ENCODE measurements around the gene PLXNB1.
"Not testable (repeated sequence)": the region's sequence is repeated elsewhere in the genome, so short reads cannot be mapped to it uniquely, and the experiment has no call there.

PLXNB1 gene, protein sequence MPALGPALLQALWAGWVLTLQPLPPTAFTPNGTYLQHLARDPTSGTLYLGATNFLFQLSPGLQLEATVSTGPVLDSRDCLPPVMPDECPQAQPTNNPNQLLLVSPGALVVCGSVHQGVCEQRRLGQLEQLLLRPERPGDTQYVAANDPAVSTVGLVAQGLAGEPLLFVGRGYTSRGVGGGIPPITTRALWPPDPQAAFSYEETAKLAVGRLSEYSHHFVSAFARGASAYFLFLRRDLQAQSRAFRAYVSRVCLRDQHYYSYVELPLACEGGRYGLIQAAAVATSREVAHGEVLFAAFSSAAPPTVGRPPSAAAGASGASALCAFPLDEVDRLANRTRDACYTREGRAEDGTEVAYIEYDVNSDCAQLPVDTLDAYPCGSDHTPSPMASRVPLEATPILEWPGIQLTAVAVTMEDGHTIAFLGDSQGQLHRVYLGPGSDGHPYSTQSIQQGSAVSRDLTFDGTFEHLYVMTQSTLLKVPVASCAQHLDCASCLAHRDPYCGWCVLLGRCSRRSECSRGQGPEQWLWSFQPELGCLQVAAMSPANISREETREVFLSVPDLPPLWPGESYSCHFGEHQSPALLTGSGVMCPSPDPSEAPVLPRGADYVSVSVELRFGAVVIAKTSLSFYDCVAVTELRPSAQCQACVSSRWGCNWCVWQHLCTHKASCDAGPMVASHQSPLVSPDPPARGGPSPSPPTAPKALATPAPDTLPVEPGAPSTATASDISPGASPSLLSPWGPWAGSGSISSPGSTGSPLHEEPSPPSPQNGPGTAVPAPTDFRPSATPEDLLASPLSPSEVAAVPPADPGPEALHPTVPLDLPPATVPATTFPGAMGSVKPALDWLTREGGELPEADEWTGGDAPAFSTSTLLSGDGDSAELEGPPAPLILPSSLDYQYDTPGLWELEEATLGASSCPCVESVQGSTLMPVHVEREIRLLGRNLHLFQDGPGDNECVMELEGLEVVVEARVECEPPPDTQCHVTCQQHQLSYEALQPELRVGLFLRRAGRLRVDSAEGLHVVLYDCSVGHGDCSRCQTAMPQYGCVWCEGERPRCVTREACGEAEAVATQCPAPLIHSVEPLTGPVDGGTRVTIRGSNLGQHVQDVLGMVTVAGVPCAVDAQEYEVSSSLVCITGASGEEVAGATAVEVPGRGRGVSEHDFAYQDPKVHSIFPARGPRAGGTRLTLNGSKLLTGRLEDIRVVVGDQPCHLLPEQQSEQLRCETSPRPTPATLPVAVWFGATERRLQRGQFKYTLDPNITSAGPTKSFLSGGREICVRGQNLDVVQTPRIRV (N-terminal part only)

DNA sequence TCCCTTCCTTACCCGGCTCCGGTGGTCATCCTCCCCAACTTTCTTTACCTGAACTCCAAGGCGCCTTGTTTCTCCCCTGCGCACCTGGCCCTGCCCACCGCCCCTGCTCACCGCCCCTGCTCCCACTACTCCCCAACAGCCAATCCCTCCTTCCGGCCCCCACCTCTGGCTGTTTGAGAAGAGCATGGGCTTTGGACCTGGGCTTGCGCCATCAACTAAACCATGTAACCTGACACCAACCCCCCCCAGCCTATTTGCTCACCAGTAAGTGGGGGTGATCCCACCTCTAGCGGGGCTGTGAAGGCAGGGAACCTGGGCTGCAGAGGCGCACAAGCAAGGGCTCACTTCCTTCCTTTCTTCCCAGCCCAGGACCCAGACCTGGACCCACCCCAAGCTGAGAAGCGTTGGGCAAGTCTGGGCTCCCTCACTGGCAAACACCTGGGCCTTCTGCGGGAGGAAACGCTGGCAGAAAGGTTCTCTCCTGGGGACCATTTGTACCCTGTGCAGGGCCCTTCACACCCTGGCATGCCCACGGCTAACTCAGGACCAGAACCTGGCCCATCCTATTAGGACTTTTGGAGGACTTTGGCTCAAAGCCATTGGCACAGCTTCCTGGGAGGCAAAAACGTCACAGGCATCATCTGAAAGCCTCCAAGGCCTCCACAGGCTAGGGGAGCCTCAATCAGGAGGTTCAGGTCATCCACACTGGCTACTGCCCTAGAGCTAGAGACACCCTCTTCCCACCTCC, at the start of gene PLXNB1:
TSS of gene PLXNB1 (minus strand) at position 127 of the 748 bp plus-strand sequence. CDS start 5,475 bp downstream, outside the sequence.
- peak; percentile 85 for DNase-seq

DNA sequence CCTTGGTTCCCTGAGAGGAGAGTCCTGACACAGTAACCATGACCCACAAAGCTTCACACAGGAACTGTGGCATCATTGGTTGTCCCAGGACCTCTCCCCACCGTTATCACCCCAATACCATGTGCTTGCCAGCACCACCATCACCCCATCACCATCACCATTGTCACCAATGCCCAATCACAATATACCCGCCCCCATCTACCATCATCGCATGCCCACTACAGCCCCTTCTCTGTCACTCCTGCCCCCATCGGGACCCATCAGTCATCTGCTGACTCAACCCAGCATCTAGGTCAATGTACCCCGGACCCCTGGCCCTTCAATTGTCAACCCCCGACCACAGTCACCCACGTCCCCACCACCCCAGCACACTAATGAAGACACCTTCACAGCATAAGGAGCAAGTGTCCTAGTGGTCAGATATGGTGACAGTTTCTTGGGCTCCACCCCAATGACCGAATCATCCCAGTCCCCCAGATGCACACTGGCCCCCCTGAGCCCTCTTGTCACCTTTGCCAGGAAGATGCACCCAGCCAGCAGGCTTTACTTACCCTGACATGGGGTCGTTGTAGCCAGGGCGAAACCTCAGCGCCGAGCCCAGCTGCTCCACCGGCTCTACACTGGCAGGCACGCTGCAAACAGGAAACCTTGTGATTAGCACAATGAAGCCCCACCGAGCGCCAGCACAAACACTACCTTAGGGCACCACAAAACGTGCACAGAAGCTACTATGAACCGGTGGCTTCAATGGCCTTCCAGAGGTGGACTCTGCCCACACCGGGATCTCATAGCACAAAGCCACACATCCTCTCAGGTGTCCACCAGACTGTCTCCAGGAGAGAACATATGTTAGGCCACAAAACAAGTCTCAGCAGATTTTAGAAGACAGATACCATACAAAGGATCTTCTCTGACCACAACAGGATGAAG, 49.0 kb upstream of the PLXNB1 start:
- DNase-seq = no peak

GRCh38 chr3:48477959-48478520, 48.2 kb upstream of the PLXNB1 start:
- no peak for DNase-seq

- no peak for DNase-seq
Observed at GRCh38 chr3:48476426-48477053, 46.7 kb upstream of the PLXNB1 start.

- peak; percentile 54 for DNase-seq
Observed at GRCh38 chr3:48475188-48475587, 45.3 kb upstream of the PLXNB1 start.

DNA sequence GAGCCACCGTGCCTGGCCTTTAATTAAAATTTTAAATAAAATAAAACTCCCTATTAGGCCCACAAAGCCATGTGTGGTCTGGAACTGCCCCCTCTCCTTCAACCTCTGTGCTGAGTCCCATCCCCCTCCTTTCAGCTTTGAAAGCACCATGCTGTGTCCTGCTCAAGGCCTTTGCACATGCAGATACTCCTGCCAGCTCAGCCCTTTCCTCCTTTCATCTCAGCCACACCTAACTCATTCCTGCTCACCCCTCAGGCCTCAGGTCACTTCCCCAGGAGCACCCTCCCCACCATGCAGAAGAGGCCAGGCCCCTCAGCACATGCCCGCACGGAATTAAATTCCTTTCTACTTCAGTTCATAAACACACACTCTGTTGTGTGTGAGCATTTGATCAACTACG, 44.7 kb upstream of the PLXNB1 start:
- peak; percentile 76 for DNase-seq

DNA sequence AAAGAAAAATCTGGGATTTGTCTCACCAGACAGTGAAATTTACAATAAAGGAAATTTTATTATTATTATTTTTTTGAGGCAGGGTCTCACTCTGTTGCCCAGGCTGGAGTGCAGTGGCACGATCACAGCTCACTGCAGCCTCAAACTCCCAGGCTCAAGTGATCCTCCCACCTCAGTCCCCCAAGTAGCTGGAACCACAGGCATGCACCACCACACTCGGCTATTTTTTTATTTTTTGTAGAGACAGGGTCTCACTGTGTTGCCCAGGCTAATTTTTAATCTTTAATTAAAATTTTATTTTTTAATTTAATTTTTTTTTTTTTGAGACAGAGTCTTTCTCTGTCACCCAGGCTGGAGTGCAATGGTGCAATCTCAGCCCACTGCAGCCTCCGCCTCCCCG, 44.1 kb upstream of the PLXNB1 start:
- DNase-seq = not testable (repeated sequence)

GRCh38 chr3:48473617-48473952, 43.7 kb upstream of the PLXNB1 start:
- no peak for DNase-seq

GRCh38 chr3:48472923-48473616, 43.2 kb upstream of the PLXNB1 start:
- DNase-seq = peak; percentile 97

GRCh38 chr3:48472673-48472922, 42.7 kb upstream of the PLXNB1 start:
- DNase-seq = peak; percentile 86

GRCh38 chr3:48470286-48470685, 40.4 kb upstream of the PLXNB1 start:
- peak; percentile 50 for DNase-seq

GRCh38 chr3:48469046-48469915, 39.4 kb upstream of the PLXNB1 start:
- DNase-seq = no peak

DNA sequence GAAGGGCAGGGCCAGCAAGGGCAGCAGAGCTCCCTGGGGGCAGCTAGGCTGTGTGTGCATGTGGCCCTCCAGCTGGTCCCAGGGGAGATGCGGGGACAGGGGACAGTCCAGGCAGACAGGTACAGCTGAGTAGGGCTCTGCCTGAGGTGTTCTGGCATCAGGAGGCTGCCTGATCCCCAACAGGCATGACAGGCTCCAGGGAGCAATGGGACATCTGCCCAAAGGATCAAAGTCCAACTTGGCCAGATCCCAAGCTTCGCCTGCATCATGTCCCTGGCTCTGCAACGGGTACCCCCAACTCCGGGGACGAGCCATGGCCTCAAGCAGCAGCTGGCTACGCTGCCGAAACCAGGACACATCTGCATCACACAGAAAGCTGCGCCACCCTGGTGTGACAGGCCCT, 38.4 kb upstream of the PLXNB1 start:
- no peak for DNase-seq

DNA sequence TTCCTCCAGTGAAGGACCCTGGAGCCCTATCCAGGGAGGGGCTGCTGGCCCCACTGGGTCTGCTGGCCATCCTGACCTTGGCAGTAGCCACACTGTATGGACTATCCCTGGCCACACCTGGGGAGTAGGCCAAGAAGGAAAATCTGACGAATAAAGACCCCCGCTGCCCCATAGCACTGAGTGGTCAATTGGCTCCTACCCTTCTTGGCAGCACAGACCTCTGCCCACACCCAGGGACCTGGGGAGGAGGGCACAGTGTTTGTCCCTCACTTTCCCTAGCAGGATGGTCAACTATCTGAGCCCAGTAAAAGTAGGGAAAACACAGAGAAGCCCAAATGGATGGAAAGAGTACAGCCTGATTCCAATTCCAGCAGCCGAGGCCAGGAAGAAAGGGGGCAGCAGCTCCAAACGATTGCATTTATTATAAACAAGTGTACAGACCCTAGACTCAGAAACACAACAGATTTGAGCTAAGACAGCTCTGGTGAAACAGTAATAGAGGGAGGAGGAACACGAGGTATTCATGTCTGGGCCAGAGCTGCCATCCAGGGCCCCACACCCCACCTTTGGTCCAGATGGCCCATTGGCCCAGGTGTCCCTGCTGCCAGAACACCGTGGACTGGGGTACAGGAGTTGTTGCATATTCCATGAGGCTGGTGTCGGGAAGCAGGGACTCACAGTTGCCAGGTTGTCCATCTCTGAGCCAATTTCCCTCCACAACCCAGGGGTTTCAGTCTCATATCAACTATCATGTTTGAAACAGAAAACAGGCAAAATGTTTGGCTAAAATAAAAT, 37.8 kb upstream of the PLXNB1 start:
- DNase-seq = peak; percentile 55

DNA sequence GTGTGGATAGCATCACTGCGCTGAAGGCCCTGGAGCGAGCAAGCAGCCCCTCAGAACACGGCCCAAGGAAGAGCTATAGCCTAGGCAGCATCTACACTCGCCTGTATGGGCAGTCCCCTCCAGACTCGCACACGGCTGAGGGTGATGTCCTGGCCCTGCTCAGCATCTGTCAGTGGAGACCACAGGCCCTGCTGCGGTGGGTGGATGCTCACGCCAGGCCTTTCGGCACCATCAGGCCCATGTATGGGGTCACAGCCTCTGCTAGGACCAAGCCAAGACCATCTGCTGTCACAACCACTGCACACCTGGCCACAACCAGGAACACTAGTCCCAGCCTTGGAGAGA, 37.2 kb upstream of the PLXNB1 start:
- no peak for DNase-seq

DNA sequence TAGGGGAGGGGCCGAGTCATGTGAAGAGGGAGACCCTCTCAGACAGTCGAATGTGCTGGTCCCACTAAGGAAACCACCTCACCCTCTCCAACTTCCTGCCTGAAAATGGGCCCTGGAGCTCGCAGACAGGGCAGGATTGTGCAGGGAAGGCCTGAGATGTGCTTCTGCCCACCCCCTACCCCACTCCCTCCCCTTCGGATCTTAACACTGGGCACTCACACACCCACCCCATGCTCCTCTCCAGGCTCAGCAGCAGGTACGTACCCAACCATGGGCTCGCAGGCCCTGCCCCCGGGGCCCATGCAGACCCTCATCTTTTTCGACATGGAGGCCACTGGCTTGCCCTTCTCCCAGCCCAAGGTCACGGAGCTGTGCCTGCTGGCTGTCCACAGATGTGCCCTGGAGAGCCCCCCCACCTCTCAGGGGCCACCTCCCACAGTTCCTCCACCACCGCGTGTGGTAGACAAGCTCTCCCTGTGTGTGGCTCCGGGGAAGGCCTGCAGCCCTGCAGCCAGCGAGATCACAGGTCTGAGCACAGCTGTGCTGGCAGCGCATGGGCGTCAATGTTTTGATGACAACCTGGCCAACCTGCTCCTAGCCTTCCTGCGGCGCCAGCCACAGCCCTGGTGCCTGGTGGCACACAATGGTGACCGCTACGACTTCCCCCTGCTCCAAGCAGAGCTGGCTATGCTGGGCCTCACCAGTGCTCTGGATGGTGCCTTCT, 36.7 kb upstream of the PLXNB1 start:
- DNase-seq = peak; percentile 51

Measured in islet precursor cell (in vitro differentiated cells).